ENCODE data around the gene KCNJ11. TPM values are rescaled to one million over a fixed set of nuclear protein-coding genes. Genes with fewer than 3 reads are reported as not detected.

KCNJ11 gene
- total and polyA plus RNA-seq, 2 of the 8 experiments (the other 6 are each of a cell fraction or from before 2014, with no cell fraction given) = 3.8 to 6.3 TPM

GRCh38 chr11:17405232-17406005 is 17.0 kb upstream of the KCNJ11 start:
- no peaks in the 10 kb centered on the region for H3K4me1 ChIP-seq (replicated peaks in 1 of 4; ENCODE audit: control insufficient read depth in 3 of 4, insufficient read depth in 4 of 4, low read length in 3 of 4)
- no peaks in the 10 kb centered on the region for H4K20me1 ChIP-seq (replicated peaks in 1 of 2; ENCODE audit: control insufficient read depth in 1 of 2, insufficient read depth in 2 of 2, low read length in 2 of 2)
- POLR2A ChIA-PET (ENCODE audit: partially characterized antibody) = interaction anchor here (0.9 to 1.4 kb wide), 3 partner anchors 13 to 59 kb away, joined by 3 read pairs; no protein-coding TSS in a partner anchor
- DNase-seq (ENCODE audit: low read depth in 1 of 2, low spot score in 2 of 2) = peak in 1 of 2 experiments; percentile 55
- no peak overlapping the region for H2BK20ac ChIP-seq (ENCODE audit: low read length)
- H2AK5ac ChIP-seq (ENCODE audit: low read depth, low read length) = no peak overlapping the region
- no peak overlapping the region for H3K27ac ChIP-seq (ENCODE audit: low read depth, low read length)
- no peak overlapping the region for H2BK15ac ChIP-seq (ENCODE audit: low read length)
- no peaks in the 10 kb centered on the region for H3K79me2 ChIP-seq (ENCODE audit: control insufficient read depth in 1 of 2, insufficient read depth in 2 of 2, low read length in 2 of 2)
- no peak overlapping the region for H3K4ac ChIP-seq (replicated peaks; ENCODE audit: insufficient read length, low read depth, low read length)
- WGBS, 2 experiments (ENCODE audit: extremely low coverage in 1 of 2, insufficient coverage in 1 of 2, insufficient read length in 1 of 2, insufficient replicate concordance in 2 of 2, low coverage in 1 of 2, low lambda C conversion rate in 2 of 2, missing lambda C conversion rate in 1 of 2) = 66% methylated on average over 15 of the region's 15 CpGs; no CpG with 5 or more reads in 1 of the 2 experiments
- 0 out of 2 replicates have a peak overlapping the region, but pooled peaks have one; percentile 3 for H2AFZ ChIP-seq (ENCODE audit: low read length)
- no peaks in the 10 kb centered on the region for H3K27me3 ChIP-seq (replicated peaks in 1 of 4; ENCODE audit: control insufficient read depth in 3 of 4, extremely low read depth in 1 of 4, insufficient read depth in 3 of 4, low read length in 3 of 4)
- no peak overlapping the region for H4K91ac ChIP-seq (replicated peaks; ENCODE audit: insufficient read length, low read length)
- no peaks in the 10 kb centered on the region for H3K79me1 ChIP-seq (ENCODE audit: low read depth, low read length)
- no peaks in the 10 kb centered on the region for H3K23me2 ChIP-seq (ENCODE audit: low read depth, low read length)
- no peak overlapping the region; the same call in 1 of the 2 replicates for H4K8ac ChIP-seq (ENCODE audit: extremely low read depth, insufficient read depth, low read length)
- H2BK5ac ChIP-seq (ENCODE audit: low read depth, low read length) = no peak overlapping the region
- FAIRE-seq = no peak
- no peak overlapping the region for H3K56ac ChIP-seq (replicated peaks; ENCODE audit: insufficient read length, low read depth, low read length)
- H3K18ac ChIP-seq (ENCODE audit: extremely low read depth, low read length) = no peak overlapping the region; the same call in 1 of the 2 replicates
- H3K4me2 ChIP-seq (ENCODE audit: insufficient read depth in 1 of 2, low read depth in 2 of 2, low read length in 2 of 2) = no peak overlapping the region
- no peaks in the 10 kb centered on the region for H3K36me3 ChIP-seq (ENCODE audit: control insufficient read depth in 2 of 4, insufficient read depth in 4 of 4, low read length in 3 of 4)
- H3K9me3 ChIP-seq (ENCODE audit: insufficient read depth in 2 of 2, low read depth in 1 of 2, low read length in 1 of 2) = no peaks in the 10 kb centered on the region
- H3K23ac ChIP-seq (ENCODE audit: insufficient read length) = no peak overlapping the region
- H3K9ac ChIP-seq (replicated peaks in 1 of 4; ENCODE audit: extremely low read depth in 1 of 4, low read depth in 3 of 4, low read length in 3 of 4) = no peak overlapping the region
- no peak overlapping the region for H2BK120ac ChIP-seq (replicated peaks; ENCODE audit: low read depth, low read length)
- no peak for TF ChIP-seq SP4 (IDR thresholded peaks at IDR 0.05; ENCODE audit: low read length)
- TF ChIP-seq MAFK (IDR thresholded peaks at IDR 0.05; ENCODE audit: low read depth, low read length) = peak; percentile 53; the same call in 1 of the 2 replicates
- peak; percentile 32 to 53 for TF ChIP-seq RAD21 (IDR thresholded peaks at IDR 0.05 in 1 of 2, conservative IDR thresholded peaks at IDR 0.05 in 1 of 2; ENCODE audit: low read depth in 2 of 2, low read length in 2 of 2)
- TF ChIP-seq CTCF (IDR thresholded peaks at IDR 0.05; ENCODE audit: control extremely low read depth in 1 of 3, insufficient read depth in 1 of 3, low read depth in 1 of 3, low read length in 3 of 3) = peak; percentile 26 to 59 (median 57)
- TF ChIP-seq BACH1 (IDR thresholded peaks at IDR 0.05; ENCODE audit: low read length) = peak; percentile 79
- TF ChIP-seq CREB1 (IDR thresholded peaks at IDR 0.05) = no peak
- H2BK12ac ChIP-seq (ENCODE audit: low read depth, low read length) = no peak overlapping the region
- H3K4me3 ChIP-seq (ENCODE audit: extremely low read depth in 1 of 4, insufficient read depth in 2 of 4, low read depth in 3 of 4, low read length in 4 of 4) = no peak overlapping the region
- CTCF ChIA-PET (ENCODE audit: partially characterized antibody) = interaction anchor here (0.8 to 38.8 kb wide), 16 partner anchors 8 to 107 kb away, joined by 3 to 1414 read pairs (median 5); partner anchors contain the start of gene KCNJ11
- no peak overlapping the region for H3K14ac ChIP-seq (ENCODE audit: insufficient read length)
- H4K5ac ChIP-seq (ENCODE audit: insufficient read length, low read depth, low read length) = no peak overlapping the region
